Progenitor cell of endocrine pancreas (in vitro differentiated cells): Measurements from ENCODE around the gene FAF1. TPM values are rescaled to one million over a fixed set of nuclear protein-coding genes. Genes with fewer than 3 reads are reported as not detected.

Source experiments
- DNase-seq: peaks from one replicate; pipeline ENCODE4 v3.0.0; 2021; ENCODE audit warnings: low spot score; ENCODE audit not compliant: unreplicated experiment
- H3K27ac Mint-ChIP-seq: 2 replicates; pipeline ENCODE4 v1.8.0; 2021; ENCODE audit warnings: mild to moderate bottlenecking, moderate library complexity, mixed read lengths
- H3K27me3 Mint-ChIP-seq: 2 replicates; pipeline ENCODE4 v1.8.0; 2021; ENCODE audit warnings: mixed read lengths
- H3K36me3 Mint-ChIP-seq: 2 replicates; pipeline ENCODE4 v1.8.0; 2022; ENCODE audit warnings: mixed read lengths; ENCODE audit not compliant: insufficient read depth
- H3K4me1 Mint-ChIP-seq: 2 replicates; pipeline ENCODE4 v1.8.0; 2021; ENCODE audit warnings: low read depth, mixed read lengths
- H3K4me3 Mint-ChIP-seq: 2 replicates; pipeline ENCODE4 v1.8.0; 2021; ENCODE audit warnings: low read depth, mild to moderate bottlenecking, moderate library complexity, mixed read lengths
- H3K9me3 Mint-ChIP-seq: 2 replicates; pipeline ENCODE4 v1.8.0; 2021; ENCODE audit warnings: low read depth, mixed read lengths
- total RNA-seq: library from RNA; stranded (reverse); gene quantifications from 2 replicates; pipeline ENCODE4 v1.2.1, GENCODE V29; 2021
- TF ChIP-seq, protein P1 (sequence below): fragments of 200-600 bp; sonication (generic); IDR thresholded peaks from one replicate; pipeline ENCODE4 v1.5.0; 2021; ENCODE audit warnings: antibody characterized with exemption, mild to moderate bottlenecking; ENCODE audit not compliant: unreplicated experiment

Gene FAF1
- total RNA-seq, 1 donor from 2014 or later, result 49.0 TPM

GRCh38 chr1:50977575-50978143 is 17.6 kb upstream of the FAF1 start:
- H3K4me3 Mint-ChIP-seq, result peak overlapping the region; percentile 59
- DNase-seq, result no peak
- no peak overlapping the region for H3K27ac Mint-ChIP-seq

DNA sequence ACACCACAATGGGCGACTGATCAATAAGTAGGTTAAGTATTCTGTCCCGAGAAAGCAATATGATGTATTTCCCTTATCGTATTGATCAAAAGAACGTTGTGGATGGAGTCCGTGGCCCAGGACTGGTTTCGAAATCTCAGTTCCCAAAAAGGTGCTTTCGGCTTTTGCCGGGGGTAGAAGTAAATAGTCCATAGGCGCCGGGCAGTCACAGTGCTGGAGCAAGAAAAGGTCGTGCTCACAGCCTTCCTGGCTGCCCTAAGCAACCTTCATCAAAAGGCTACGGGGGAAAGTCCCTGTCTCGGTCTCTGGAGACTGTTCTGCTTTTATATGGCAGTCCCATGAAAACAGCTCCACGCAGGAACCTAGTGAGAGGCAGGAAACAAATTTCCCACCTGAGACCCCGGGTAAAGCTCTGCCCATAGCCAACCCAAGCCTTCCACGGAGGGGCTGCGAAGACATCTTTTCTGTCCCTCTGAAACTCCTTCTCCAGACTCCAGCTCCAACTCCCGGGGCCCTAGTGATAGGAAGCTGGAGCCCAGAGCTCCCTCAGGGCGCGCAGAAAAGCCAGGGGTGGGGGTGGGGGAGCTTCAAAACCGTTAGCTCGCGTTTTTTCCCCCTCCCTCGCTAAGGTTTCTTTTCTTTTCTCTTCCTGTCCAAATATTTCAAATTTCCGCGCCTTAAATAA is 17.0 kb upstream of the FAF1 start:
- TF ChIP-seq, protein P1, sequence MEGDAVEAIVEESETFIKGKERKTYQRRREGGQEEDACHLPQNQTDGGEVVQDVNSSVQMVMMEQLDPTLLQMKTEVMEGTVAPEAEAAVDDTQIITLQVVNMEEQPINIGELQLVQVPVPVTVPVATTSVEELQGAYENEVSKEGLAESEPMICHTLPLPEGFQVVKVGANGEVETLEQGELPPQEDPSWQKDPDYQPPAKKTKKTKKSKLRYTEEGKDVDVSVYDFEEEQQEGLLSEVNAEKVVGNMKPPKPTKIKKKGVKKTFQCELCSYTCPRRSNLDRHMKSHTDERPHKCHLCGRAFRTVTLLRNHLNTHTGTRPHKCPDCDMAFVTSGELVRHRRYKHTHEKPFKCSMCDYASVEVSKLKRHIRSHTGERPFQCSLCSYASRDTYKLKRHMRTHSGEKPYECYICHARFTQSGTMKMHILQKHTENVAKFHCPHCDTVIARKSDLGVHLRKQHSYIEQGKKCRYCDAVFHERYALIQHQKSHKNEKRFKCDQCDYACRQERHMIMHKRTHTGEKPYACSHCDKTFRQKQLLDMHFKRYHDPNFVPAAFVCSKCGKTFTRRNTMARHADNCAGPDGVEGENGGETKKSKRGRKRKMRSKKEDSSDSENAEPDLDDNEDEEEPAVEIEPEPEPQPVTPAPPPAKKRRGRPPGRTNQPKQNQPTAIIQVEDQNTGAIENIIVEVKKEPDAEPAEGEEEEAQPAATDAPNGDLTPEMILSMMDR, result no peak
- Mint-ChIP-seq H3K27ac (no peak overlapping the region), H3K4me1 (no peaks in the 10 kb centered on the region), H3K27me3 (peaks cover 90% of the 10 kb centered on the region), H3K36me3 (no peaks in the 10 kb centered on the region), H3K9me3 (no peaks in the 10 kb centered on the region), H3K4me3 (peak overlapping the region; percentile 7)
- DNase-seq, result no peak

More at GRCh38 chr1:50977575-50978143, 17.6 kb upstream of the FAF1 start:
- no peaks in the 10 kb centered on the region for H3K4me1 Mint-ChIP-seq
- H3K9me3 Mint-ChIP-seq, result no peaks in the 10 kb centered on the region
- H3K27me3 Mint-ChIP-seq, result peaks cover 92% of the 10 kb centered on the region
- TF ChIP-seq, protein P1, result no peak
- H3K36me3 Mint-ChIP-seq, result no peaks in the 10 kb centered on the region

DNA sequence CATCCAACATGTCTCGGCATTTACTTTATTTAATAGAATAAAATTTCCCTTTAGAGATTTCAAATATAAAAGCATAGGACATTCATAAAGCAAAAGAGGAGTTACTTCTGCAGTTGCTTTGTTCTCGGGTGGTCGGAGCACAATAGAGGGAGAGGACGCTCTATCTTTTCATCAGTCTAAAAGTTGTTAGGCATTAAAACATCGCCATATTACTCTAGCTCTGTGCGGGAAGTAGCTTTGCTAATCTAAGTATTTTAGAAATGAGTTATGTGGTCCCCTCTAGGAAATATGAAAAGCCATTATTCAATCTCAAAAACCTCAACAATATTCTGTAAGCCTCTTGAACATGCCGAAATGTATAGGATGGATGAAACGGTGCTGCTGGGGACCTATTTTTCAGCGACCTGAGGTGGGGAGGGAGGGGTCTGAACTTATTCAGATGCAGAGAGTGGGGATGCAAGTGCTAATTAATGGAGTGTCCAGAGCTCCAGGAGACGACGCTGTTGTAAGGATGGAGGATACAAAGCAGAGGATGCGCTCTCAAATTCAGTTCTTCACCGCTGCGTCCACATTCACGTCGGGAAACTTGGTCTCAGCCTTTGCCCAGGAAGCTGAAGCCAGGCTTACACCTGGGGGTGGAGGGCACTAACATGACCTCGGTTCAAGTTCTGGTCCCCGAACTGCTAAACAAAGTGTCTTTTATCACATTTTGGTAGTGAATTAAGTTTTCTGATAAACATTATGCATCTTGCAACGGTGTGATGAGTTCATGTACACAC is 16.2 kb upstream of the FAF1 start:
- TF ChIP-seq, protein P1, result no peak
- DNase-seq, result no peak
- Mint-ChIP-seq H3K9me3 (no peaks in the 10 kb centered on the region), H3K27ac (peak overlapping the region; percentile 15), H3K4me1 (no peaks in the 10 kb centered on the region), H3K36me3 (no peaks in the 10 kb centered on the region), H3K4me3 (no peak overlapping the region), H3K27me3 (peaks cover 89% of the 10 kb centered on the region)

- H3K27ac Mint-ChIP-seq, result no peak overlapping the region
These were observed 15.4 kb upstream of the FAF1 start for GRCh38 chr1:50975436-50975835.

GRCh38 chr1:50974618-50974935 is 14.5 kb upstream of the FAF1 start:
- Mint-ChIP-seq H3K4me1 (peaks cover 4% of the 10 kb centered on the region), H3K4me3 (no peak overlapping the region), H3K36me3 (no peaks in the 10 kb centered on the region), H3K27me3 (peaks cover 92% of the 10 kb centered on the region), H3K27ac (no peak overlapping the region), H3K9me3 (no peaks in the 10 kb centered on the region)
- TF ChIP-seq, protein P1, result no peak
- DNase-seq, result no peak

More at GRCh38 chr1:50975436-50975835, 15.4 kb upstream of the FAF1 start:
- H3K36me3 Mint-ChIP-seq, result no peaks in the 10 kb centered on the region
- H3K4me1 Mint-ChIP-seq, result no peaks in the 10 kb centered on the region
- DNase-seq, result no peak
- H3K9me3 Mint-ChIP-seq, result no peaks in the 10 kb centered on the region
- TF ChIP-seq, protein P1, result no peak
- H3K27me3 Mint-ChIP-seq, result peaks cover 92% of the 10 kb centered on the region
- no peak overlapping the region for H3K4me3 Mint-ChIP-seq
